ENCODE results near the gene GEMIN7.

GEMIN7 gene

GRCh38 chr19:45091031-45091923, 12.2 kb downstream of the GEMIN7 start:
- peaks cover 13 to 52% of the 10 kb centered on the region in 2 donors for H3K36me3 ChIP-seq (replicated peaks in 1 of 2; ENCODE audit: control insufficient read depth in 2 of 2, insufficient read depth in 2 of 2, low read length in 2 of 2)

GRCh38 chr19:45092747-45093678, 14.0 kb downstream of the GEMIN7 start, which contains the start of gene PPP1R37:
Gene PPP1R37, plus strand, starts transcription at chr19:45093179. Its CDS starts 147 bp downstream, at chr19:45093326.
- no peak within 1 kb of the TSS for H3K4ac ChIP-seq (ENCODE audit: low read length)
- no peaks in the 10 kb centered on the region for H3K9me3 ChIP-seq (replicated peaks in 1 of 2; ENCODE audit: control insufficient read depth in 2 of 2, insufficient read depth in 1 of 2, low read depth in 1 of 2, low read length in 2 of 2)
- no peak within 1 kb of the TSS for H4K8ac ChIP-seq (ENCODE audit: low read depth, low read length)
- peak within 1 kb of the TSS; percentile 93 for H3K18ac ChIP-seq (ENCODE audit: low read length)
- peak within 1 kb of the TSS; percentile 92 for H2AFZ ChIP-seq (ENCODE audit: low read length)
- DNase-seq (ENCODE audit: low spot score) = peak; percentile 98
- peaks cover 12 to 20% of the 10 kb centered on the region in 2 donors for H3K4me1 ChIP-seq (ENCODE audit: control insufficient read depth in 2 of 2, insufficient read depth in 1 of 2, low read depth in 1 of 2, low read length in 2 of 2)
- no peak within 1 kb of the TSS for H4K91ac ChIP-seq (ENCODE audit: low read depth, low read length, poor library complexity)
- H2BK5ac ChIP-seq (ENCODE audit: low read length) = peak within 1 kb of the TSS; percentile 49
- peaks cover 10% of the 10 kb centered on the region for H3K79me1 ChIP-seq (ENCODE audit: low read depth, low read length)
- WGBS, 2 donors (ENCODE audit: extremely low coverage in 2 of 2, insufficient read length in 2 of 2, insufficient replicate concordance in 1 of 2) = no CpG with 5 or more reads among the region's 103 CpGs
- peak within 1 kb of the TSS; percentile 73 for H2AK5ac ChIP-seq (ENCODE audit: low read depth, low read length)
- H3K4me3 ChIP-seq (ENCODE audit: low read length in 2 of 2) = peak within 1 kb of the TSS; percentile 96 to 100
- H3K23ac ChIP-seq (ENCODE audit: low read depth, low read length, poor library complexity) = peak within 1 kb of the TSS; percentile 71
- H3K4me2 ChIP-seq (ENCODE audit: insufficient read depth, low read length, poor library complexity, severe bottlenecking) = peak within 1 kb of the TSS; percentile 66
- H2BK120ac ChIP-seq (ENCODE audit: low read depth, low read length) = no peak within 1 kb of the TSS
- peak within 1 kb of the TSS; percentile 94 for H3K27ac ChIP-seq (replicated peaks; ENCODE audit: low read length)
- peak within 1 kb of the TSS; percentile 16 for H2BK15ac ChIP-seq (ENCODE audit: low read length)
- H3K14ac ChIP-seq (ENCODE audit: low read length) = peak within 1 kb of the TSS; percentile 91
- H3K9ac ChIP-seq (ENCODE audit: low read depth, low read length, poor library complexity) = peak within 1 kb of the TSS; percentile 99
- H3K27me3 ChIP-seq (ENCODE audit: control insufficient read depth in 3 of 3, insufficient read depth in 3 of 3, low read depth in 1 of 3, low read length in 3 of 3) = no peaks in the 10 kb centered on the region
- H2BK12ac ChIP-seq (ENCODE audit: low read length) = peak within 1 kb of the TSS; percentile 24
- peaks cover 10 to 40% of the 10 kb centered on the region in 2 donors for H3K36me3 ChIP-seq (replicated peaks in 1 of 2; ENCODE audit: control insufficient read depth in 2 of 2, insufficient read depth in 2 of 2, low read length in 2 of 2)

More at GRCh38 chr19:45091031-45091923, 12.2 kb downstream of the GEMIN7 start:
- peak overlapping the region; percentile 71 for H3K27ac ChIP-seq (replicated peaks; ENCODE audit: low read length)
- H3K18ac ChIP-seq (ENCODE audit: low read length) = peak overlapping the region; percentile 84
- H2AK5ac ChIP-seq (ENCODE audit: low read depth, low read length) = peak overlapping the region; percentile 91
- peak overlapping the region; percentile 90 for H2BK15ac ChIP-seq (ENCODE audit: low read length)
- H3K23ac ChIP-seq (ENCODE audit: low read depth, low read length, poor library complexity) = no peak overlapping the region
- H4K91ac ChIP-seq (ENCODE audit: low read depth, low read length, poor library complexity) = peak overlapping the region; percentile 96
- peaks cover 8% of the 10 kb centered on the region for H3K79me1 ChIP-seq (ENCODE audit: low read depth, low read length)
- H3K4me1 ChIP-seq (ENCODE audit: control insufficient read depth in 2 of 2, insufficient read depth in 1 of 2, low read depth in 1 of 2, low read length in 2 of 2) = peaks cover 12 to 13% of the 10 kb centered on the region in 2 donors
- H3K4me3 ChIP-seq (ENCODE audit: low read length in 2 of 2) = peak overlapping the region; percentile 96 to 100
- peak overlapping the region; percentile 75 for H3K9ac ChIP-seq (ENCODE audit: low read depth, low read length, poor library complexity)
- peak; percentile 99 for DNase-seq (ENCODE audit: low spot score)
- peak overlapping the region; percentile 92 for H2AFZ ChIP-seq (ENCODE audit: low read length)
- H2BK5ac ChIP-seq (ENCODE audit: low read length) = peak overlapping the region; percentile 54
- no peaks in the 10 kb centered on the region for H3K9me3 ChIP-seq (replicated peaks in 1 of 2; ENCODE audit: control insufficient read depth in 2 of 2, insufficient read depth in 1 of 2, low read depth in 1 of 2, low read length in 2 of 2)
- H2BK12ac ChIP-seq (ENCODE audit: low read length) = no peak overlapping the region
- H3K4me2 ChIP-seq (ENCODE audit: insufficient read depth, low read length, poor library complexity, severe bottlenecking) = peak overlapping the region; percentile 67
- H3K14ac ChIP-seq (ENCODE audit: low read length) = no peak overlapping the region
- H4K8ac ChIP-seq (ENCODE audit: low read depth, low read length) = no peak overlapping the region
- H2BK120ac ChIP-seq (ENCODE audit: low read depth, low read length) = no peak overlapping the region
- no peaks in the 10 kb centered on the region for H3K27me3 ChIP-seq (ENCODE audit: control insufficient read depth in 3 of 3, insufficient read depth in 3 of 3, low read depth in 1 of 3, low read length in 3 of 3)
- peak overlapping the region; percentile 91 for H3K4ac ChIP-seq (ENCODE audit: low read length)
- no CpG with 5 or more reads among the region's 64 CpGs for WGBS, 2 donors (ENCODE audit: extremely low coverage in 2 of 2, insufficient read length in 2 of 2, insufficient replicate concordance in 1 of 2)

- H3K4me1 ChIP-seq (ENCODE audit: control insufficient read depth in 2 of 2, insufficient read depth in 1 of 2, low read depth in 1 of 2, low read length in 2 of 2) = peaks cover 15 to 31% of the 10 kb centered on the region in 2 donors
- no peak overlapping the region for H3K23ac ChIP-seq (ENCODE audit: low read depth, low read length, poor library complexity)
- no peak overlapping the region for H2BK15ac ChIP-seq (ENCODE audit: low read length)
- DNase-seq (ENCODE audit: low spot score) = no peak
- peaks cover 16% of the 10 kb centered on the region for H3K79me1 ChIP-seq (ENCODE audit: low read depth, low read length)
- H2AFZ ChIP-seq (ENCODE audit: low read length) = no peak overlapping the region
- H3K9ac ChIP-seq (ENCODE audit: low read depth, low read length, poor library complexity) = no peak overlapping the region
- H2AK5ac ChIP-seq (ENCODE audit: low read depth, low read length) = no peak overlapping the region
- no peak overlapping the region for H3K18ac ChIP-seq (ENCODE audit: low read length)
- H3K9me3 ChIP-seq (replicated peaks in 1 of 2; ENCODE audit: control insufficient read depth in 2 of 2, insufficient read depth in 1 of 2, low read depth in 1 of 2, low read length in 2 of 2) = no peaks in the 10 kb centered on the region
- H3K36me3 ChIP-seq (replicated peaks in 1 of 2; ENCODE audit: control insufficient read depth in 2 of 2, insufficient read depth in 2 of 2, low read length in 2 of 2) = peaks cover 10 to 32% of the 10 kb centered on the region in 2 donors
- WGBS, 2 donors (ENCODE audit: extremely low coverage in 2 of 2, insufficient read length in 2 of 2, insufficient replicate concordance in 1 of 2) = no CpG with 5 or more reads among the region's 9 CpGs
- no peak overlapping the region for H4K8ac ChIP-seq (ENCODE audit: low read depth, low read length)
- H2BK120ac ChIP-seq (ENCODE audit: low read depth, low read length) = no peak overlapping the region
- no peak overlapping the region for H4K91ac ChIP-seq (ENCODE audit: low read depth, low read length, poor library complexity)
- H2BK12ac ChIP-seq (ENCODE audit: low read length) = no peak overlapping the region
- H3K27me3 ChIP-seq (ENCODE audit: control insufficient read depth in 3 of 3, insufficient read depth in 3 of 3, low read depth in 1 of 3, low read length in 3 of 3) = no peaks in the 10 kb centered on the region
- H3K4me2 ChIP-seq (ENCODE audit: insufficient read depth, low read length, poor library complexity, severe bottlenecking) = peak overlapping the region; percentile 66
- no peak overlapping the region for H3K27ac ChIP-seq (replicated peaks; ENCODE audit: low read length)
- H3K4ac ChIP-seq (ENCODE audit: low read length) = no peak overlapping the region
- no peak overlapping the region for H3K14ac ChIP-seq (ENCODE audit: low read length)
- H2BK5ac ChIP-seq (ENCODE audit: low read length) = no peak overlapping the region
- H3K4me3 ChIP-seq (ENCODE audit: low read length in 2 of 2) = peak overlapping the region; percentile 96 to 100
Measured at GRCh38 chr19:45094137-45094536, 15.1 kb downstream of the GEMIN7 start.

All from neuronal stem cell (in vitro differentiated cells).